Upper lobe of left lung (tissue), 4 donors: ENCODE data around the gene XRCC5.

Experiments
- CTCF ChIP-seq, 6 experiments: fragments of 450-650 bp in 4 of 6; fragments of 200-600 bp in 2 of 6; sonication (generic) in 2 of 6; IDR thresholded peaks; one replicate each; pipeline ENCODE4 v1.5.1; 2016 to 2019; ENCODE audit warnings: antibody characterized with exemption in 6 of 6
- POLR2A ChIP-seq, 4 donors: fragments of 450-650 bp; IDR thresholded peaks; one replicate each; pipeline ENCODE4 v1.5.1; 2016 to 2017; ENCODE audit warnings: antibody characterized with exemption in 4 of 4, mild to moderate bottlenecking in 2 of 4
- POLR2AphosphoS5 ChIP-seq, 2 donors: sonication (generic); formaldehyde crosslinking; IDR thresholded peaks; one replicate each; pipeline ENCODE4 v1.5.1; 2017; ENCODE audit warnings: antibody characterized with exemption in 2 of 2

GRCh38 chr2:216172493-216172892, 63.3 kb downstream of the XRCC5 start:
- TF ChIP-seq CTCF (IDR thresholded peaks at IDR 0.05) (no peak), POLR2A (IDR thresholded peaks at IDR 0.05) (no peak), POLR2AphosphoS5 (IDR thresholded peaks at IDR 0.05) (no peak)
